ENCODE results near the gene TRIM27.
A peak's percentile ranks its signal among the peaks of the same experiment; 100 is the strongest.

TRIM27 gene

GRCh38 chr6:28864326-28864923 lies 59.4 kb downstream of the TRIM27 start:
- TF ChIP-seq EZH2 (IDR thresholded peaks at IDR 0.05; ENCODE audit: borderline replicate concordance, low read depth, low read length, severe bottlenecking) = no peak
- peak; percentile 53 for TF ChIP-seq CTCF (IDR thresholded peaks at IDR 0.05; ENCODE audit: borderline replicate concordance, extremely low read depth, low read length, poor library complexity, severe bottlenecking)
- no peaks in the 10 kb centered on the region for H3K27me3 ChIP-seq (ENCODE audit: insufficient read depth, low read length, poor library complexity)
- H2AFZ ChIP-seq (ENCODE audit: low read depth, low read length) = peak overlapping the region; percentile 86
- H3K36me3 ChIP-seq (ENCODE audit: insufficient read depth, low read length) = no peaks in the 10 kb centered on the region
- ATAC-seq (ENCODE audit: insufficient read depth, low read depth) = no peak
- no peaks in the 10 kb centered on the region for H3K79me2 ChIP-seq (ENCODE audit: insufficient read depth, low read length)
- H3K4me2 ChIP-seq (ENCODE audit: insufficient read depth, low read length) = peak overlapping the region; percentile 74
- DNase-seq = no peak
- peak overlapping the region; percentile 87 for H3K27ac ChIP-seq (ENCODE audit: low read length)
- peaks cover 3% of the 10 kb centered on the region for H3K9me3 ChIP-seq (ENCODE audit: insufficient read depth, low read length, severe bottlenecking)
- H3K9ac ChIP-seq (ENCODE audit: low read depth, low read length) = peak overlapping the region; percentile 78
- H3K4me3 ChIP-seq (ENCODE audit: low read depth in 1 of 2, low read length in 2 of 2) = peak overlapping the region; percentile 48 to 72
- no peaks in the 10 kb centered on the region for H4K20me1 ChIP-seq (ENCODE audit: insufficient read depth, low read length)
- peaks cover 47% of the 10 kb centered on the region for H3K4me1 ChIP-seq (ENCODE audit: insufficient read depth, low read length)

- H3K9ac ChIP-seq (ENCODE audit: low read depth, low read length) = peak overlapping the region; percentile 78
- DNase-seq (peak; percentile 85), ATAC-seq (ENCODE audit: insufficient read depth, low read depth) (peak; percentile 20)
- peak overlapping the region; percentile 74 for H3K4me2 ChIP-seq (ENCODE audit: insufficient read depth, low read length)
- peak overlapping the region; percentile 86 for H2AFZ ChIP-seq (ENCODE audit: low read depth, low read length)
- no peaks in the 10 kb centered on the region for H3K79me2 ChIP-seq (ENCODE audit: insufficient read depth, low read length)
- H3K27ac ChIP-seq (ENCODE audit: low read length) = peak overlapping the region; percentile 87
- peaks cover 47% of the 10 kb centered on the region for H3K4me1 ChIP-seq (ENCODE audit: insufficient read depth, low read length)
- peaks cover 3% of the 10 kb centered on the region for H3K9me3 ChIP-seq (ENCODE audit: insufficient read depth, low read length, severe bottlenecking)
- H3K36me3 ChIP-seq (ENCODE audit: insufficient read depth, low read length) = no peaks in the 10 kb centered on the region
- H4K20me1 ChIP-seq (ENCODE audit: insufficient read depth, low read length) = no peaks in the 10 kb centered on the region
- TF ChIP-seq EZH2 (IDR thresholded peaks at IDR 0.05; ENCODE audit: borderline replicate concordance, low read depth, low read length, severe bottlenecking) (no peak), CTCF (IDR thresholded peaks at IDR 0.05; ENCODE audit: borderline replicate concordance, extremely low read depth, low read length, poor library complexity, severe bottlenecking) (no peak)
- H3K4me3 ChIP-seq (ENCODE audit: low read depth in 1 of 2, low read length in 2 of 2) = peak overlapping the region; percentile 48 to 72
- no peaks in the 10 kb centered on the region for H3K27me3 ChIP-seq (ENCODE audit: insufficient read depth, low read length, poor library complexity)
Measured at GRCh38 chr6:28863604-28864325, 60.0 kb downstream of the TRIM27 start.

- Histone ChIP-seq H3K9ac (ENCODE audit: low read depth, low read length) (no peak overlapping the region), H3K9me3 (ENCODE audit: insufficient read depth, low read length, severe bottlenecking) (peaks cover 3% of the 10 kb centered on the region), H2AFZ (ENCODE audit: low read depth, low read length) (no peak overlapping the region), H3K4me2 (ENCODE audit: insufficient read depth, low read length) (no peak overlapping the region), H3K36me3 (ENCODE audit: insufficient read depth, low read length) (no peaks in the 10 kb centered on the region), H3K79me2 (ENCODE audit: insufficient read depth, low read length) (no peaks in the 10 kb centered on the region), H3K27ac (ENCODE audit: low read length) (no peak overlapping the region), H3K27me3 (ENCODE audit: insufficient read depth, low read length, poor library complexity) (no peaks in the 10 kb centered on the region), H4K20me1 (ENCODE audit: insufficient read depth, low read length) (no peaks in the 10 kb centered on the region), H3K4me3 (ENCODE audit: low read depth in 1 of 2, low read length in 2 of 2) (no peak overlapping the region), H3K4me1 (ENCODE audit: insufficient read depth, low read length) (peaks cover 40% of the 10 kb centered on the region)
- DNase-seq (no peak), ATAC-seq (ENCODE audit: insufficient read depth, low read depth) (no peak)
- TF ChIP-seq EZH2 (IDR thresholded peaks at IDR 0.05; ENCODE audit: borderline replicate concordance, low read depth, low read length, severe bottlenecking) (no peak), CTCF (IDR thresholded peaks at IDR 0.05; ENCODE audit: borderline replicate concordance, extremely low read depth, low read length, poor library complexity, severe bottlenecking) (no peak)
Measured at GRCh38 chr6:28862077-28862476, 61.7 kb downstream of the TRIM27 start.
